ENCODE measurements around the gene CRISPLD2. TPM values are rescaled to one million over a fixed set of nuclear protein-coding genes. Genes with fewer than 3 reads are reported as not detected.

Gene CRISPLD2
- total RNA-seq, result 0.07 and 0.13 TPM in 2 replicates

- DNase-seq (ENCODE audit: low read depth, low spot score), result peak; percentile 15
Observed at GRCh38 chr16:84819644-84820304, at the start of gene CRISPLD2. Gene CRISPLD2, plus strand, starts transcription at chr16:84819985. Its CDS starts 18,511 bp downstream, at chr16:84838496.

- DNase-seq (ENCODE audit: low read depth, low spot score), result no peak
Observed at GRCh38 chr16:84773312-84773711, 46.5 kb upstream of the CRISPLD2 start.

GRCh38 chr16:84774810-84775209, 45.0 kb upstream of the CRISPLD2 start:
- peak; percentile 40 for DNase-seq (ENCODE audit: low read depth, low spot score)

GRCh38 chr16:84775262-84775810, 44.4 kb upstream of the CRISPLD2 start:
- no peak for DNase-seq (ENCODE audit: low read depth, low spot score)

- DNase-seq (ENCODE audit: low read depth, low spot score), result no peak
Observed at GRCh38 chr16:84777435-84777834, 42.4 kb upstream of the CRISPLD2 start.

- no peak for DNase-seq (ENCODE audit: low read depth, low spot score)
Observed at GRCh38 chr16:84778720-84779119, 41.1 kb upstream of the CRISPLD2 start.

GRCh38 chr16:84780063-84780462, 39.7 kb upstream of the CRISPLD2 start:
- no peak for DNase-seq (ENCODE audit: low read depth, low spot score)

GRCh38 chr16:84780544-84781376, 39.0 kb upstream of the CRISPLD2 start:
- no peak for DNase-seq (ENCODE audit: low read depth, low spot score)

GRCh38 chr16:84782846-84783245, 36.9 kb upstream of the CRISPLD2 start:
- DNase-seq (ENCODE audit: low read depth, low spot score), result no peak

- no peak for DNase-seq (ENCODE audit: low read depth, low spot score)
Observed at GRCh38 chr16:84785843-84786581, 33.8 kb upstream of the CRISPLD2 start.

- no peak for DNase-seq (ENCODE audit: low read depth, low spot score)
Observed at GRCh38 chr16:84786605-84787262, 33.1 kb upstream of the CRISPLD2 start.

GRCh38 chr16:84787263-84787622, 32.5 kb upstream of the CRISPLD2 start:
- DNase-seq (ENCODE audit: low read depth, low spot score), result no peak

GRCh38 chr16:84788920-84789391, 30.8 kb upstream of the CRISPLD2 start:
- no peak for DNase-seq (ENCODE audit: low read depth, low spot score)

GRCh38 chr16:84789431-84789830, 30.4 kb upstream of the CRISPLD2 start:
- no peak for DNase-seq (ENCODE audit: low read depth, low spot score)

- DNase-seq (ENCODE audit: low read depth, low spot score), result no peak
Observed at GRCh38 chr16:84790301-84790700, 29.5 kb upstream of the CRISPLD2 start.

GRCh38 chr16:84791088-84791487, 28.7 kb upstream of the CRISPLD2 start:
- DNase-seq (ENCODE audit: low read depth, low spot score), result no peak

- DNase-seq (ENCODE audit: low read depth, low spot score), result no peak
Observed at GRCh38 chr16:84791501-84791900, 28.3 kb upstream of the CRISPLD2 start.

GRCh38 chr16:84794186-84794585, 25.6 kb upstream of the CRISPLD2 start:
- no peak for DNase-seq (ENCODE audit: low read depth, low spot score)

GRCh38 chr16:84794626-84795025, 25.2 kb upstream of the CRISPLD2 start:
- DNase-seq (ENCODE audit: low read depth, low spot score), result no peak

- DNase-seq (ENCODE audit: low read depth, low spot score), result peak; percentile 10
Observed at GRCh38 chr16:84795329-84796053, 24.3 kb upstream of the CRISPLD2 start.
